ENCODE results near the gene PSTPIP2. TPM values are rescaled to one million over a fixed set of nuclear protein-coding genes. Genes with fewer than 3 reads are reported as not detected.

Gene PSTPIP2
- total and polyA plus RNA-seq, 9 of the 15 experiments (the other 6 are each of a cell fraction or from before 2014, with no cell fraction given): 14.0 to 45.7 (median 27.1) TPM

DNA sequence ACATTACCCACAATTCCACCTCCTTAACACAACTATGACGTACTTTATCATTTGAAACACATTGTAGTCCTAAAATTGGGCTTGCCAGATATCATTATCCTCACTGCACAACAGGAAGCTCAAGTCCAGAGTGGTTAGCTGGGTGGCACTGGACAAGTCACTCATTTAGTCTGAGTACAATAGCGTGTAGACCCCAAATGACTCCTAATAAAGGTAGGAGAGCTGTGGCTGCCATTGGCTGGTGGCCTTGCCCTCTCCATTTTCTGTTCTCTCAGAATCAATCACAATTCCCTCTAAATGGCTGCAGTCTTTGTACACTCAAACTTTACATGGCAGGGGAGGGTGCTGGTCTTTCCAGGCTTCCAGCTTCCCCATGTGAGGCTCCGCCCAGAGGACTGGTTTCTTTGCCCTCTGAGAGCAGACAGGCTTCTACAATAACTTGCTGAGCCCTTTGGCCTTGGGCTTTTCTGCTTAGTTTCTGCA lies 11.7 kb downstream of the PSTPIP2 start (continued):
- TF ChIP-seq, protein P1, sequence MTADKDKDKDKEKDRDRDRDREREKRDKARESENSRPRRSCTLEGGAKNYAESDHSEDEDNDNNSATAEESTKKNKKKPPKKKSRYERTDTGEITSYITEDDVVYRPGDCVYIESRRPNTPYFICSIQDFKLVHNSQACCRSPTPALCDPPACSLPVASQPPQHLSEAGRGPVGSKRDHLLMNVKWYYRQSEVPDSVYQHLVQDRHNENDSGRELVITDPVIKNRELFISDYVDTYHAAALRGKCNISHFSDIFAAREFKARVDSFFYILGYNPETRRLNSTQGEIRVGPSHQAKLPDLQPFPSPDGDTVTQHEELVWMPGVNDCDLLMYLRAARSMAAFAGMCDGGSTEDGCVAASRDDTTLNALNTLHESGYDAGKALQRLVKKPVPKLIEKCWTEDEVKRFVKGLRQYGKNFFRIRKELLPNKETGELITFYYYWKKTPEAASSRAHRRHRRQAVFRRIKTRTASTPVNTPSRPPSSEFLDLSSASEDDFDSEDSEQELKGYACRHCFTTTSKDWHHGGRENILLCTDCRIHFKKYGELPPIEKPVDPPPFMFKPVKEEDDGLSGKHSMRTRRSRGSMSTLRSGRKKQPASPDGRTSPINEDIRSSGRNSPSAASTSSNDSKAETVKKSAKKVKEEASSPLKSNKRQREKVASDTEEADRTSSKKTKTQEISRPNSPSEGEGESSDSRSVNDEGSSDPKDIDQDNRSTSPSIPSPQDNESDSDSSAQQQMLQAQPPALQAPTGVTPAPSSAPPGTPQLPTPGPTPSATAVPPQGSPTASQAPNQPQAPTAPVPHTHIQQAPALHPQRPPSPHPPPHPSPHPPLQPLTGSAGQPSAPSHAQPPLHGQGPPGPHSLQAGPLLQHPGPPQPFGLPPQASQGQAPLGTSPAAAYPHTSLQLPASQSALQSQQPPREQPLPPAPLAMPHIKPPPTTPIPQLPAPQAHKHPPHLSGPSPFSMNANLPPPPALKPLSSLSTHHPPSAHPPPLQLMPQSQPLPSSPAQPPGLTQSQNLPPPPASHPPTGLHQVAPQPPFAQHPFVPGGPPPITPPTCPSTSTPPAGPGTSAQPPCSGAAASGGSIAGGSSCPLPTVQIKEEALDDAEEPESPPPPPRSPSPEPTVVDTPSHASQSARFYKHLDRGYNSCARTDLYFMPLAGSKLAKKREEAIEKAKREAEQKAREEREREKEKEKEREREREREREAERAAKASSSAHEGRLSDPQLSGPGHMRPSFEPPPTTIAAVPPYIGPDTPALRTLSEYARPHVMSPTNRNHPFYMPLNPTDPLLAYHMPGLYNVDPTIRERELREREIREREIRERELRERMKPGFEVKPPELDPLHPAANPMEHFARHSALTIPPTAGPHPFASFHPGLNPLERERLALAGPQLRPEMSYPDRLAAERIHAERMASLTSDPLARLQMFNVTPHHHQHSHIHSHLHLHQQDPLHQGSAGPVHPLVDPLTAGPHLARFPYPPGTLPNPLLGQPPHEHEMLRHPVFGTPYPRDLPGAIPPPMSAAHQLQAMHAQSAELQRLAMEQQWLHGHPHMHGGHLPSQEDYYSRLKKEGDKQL (CRISPR knock-in tag; IDR thresholded peaks at IDR 0.05; ENCODE audit: borderline replicate concordance): no peak
- TF ChIP-seq TAL1 (IDR thresholded peaks at IDR 0.05) (peak; percentile 93), SREBF1 (IDR thresholded peaks at IDR 0.05; ENCODE audit: borderline replicate concordance, low read depth, low read length) (no peak), PPARD (CRISPR knock-in tag; IDR thresholded peaks at IDR 0.05) (no peak), ERF (CRISPR knock-in tag; IDR thresholded peaks at IDR 0.05) (no peak), ZZZ3 (IDR thresholded peaks at IDR 0.05) (no peak), CCAR2 (IDR thresholded peaks at IDR 0.05; ENCODE audit: low read depth, low read length) (no peak), ZNF175 (CRISPR knock-in tag; IDR thresholded peaks at IDR 0.05; ENCODE audit: low read depth) (peak; percentile 22; the same call in 1 of the 2 replicates), SMAD4 (CRISPR knock-in tag; conservative IDR thresholded peaks at IDR 0.05) (peak; percentile 44; the same call in 1 of the 2 replicates)
- TF ChIP-seq, protein P2, sequence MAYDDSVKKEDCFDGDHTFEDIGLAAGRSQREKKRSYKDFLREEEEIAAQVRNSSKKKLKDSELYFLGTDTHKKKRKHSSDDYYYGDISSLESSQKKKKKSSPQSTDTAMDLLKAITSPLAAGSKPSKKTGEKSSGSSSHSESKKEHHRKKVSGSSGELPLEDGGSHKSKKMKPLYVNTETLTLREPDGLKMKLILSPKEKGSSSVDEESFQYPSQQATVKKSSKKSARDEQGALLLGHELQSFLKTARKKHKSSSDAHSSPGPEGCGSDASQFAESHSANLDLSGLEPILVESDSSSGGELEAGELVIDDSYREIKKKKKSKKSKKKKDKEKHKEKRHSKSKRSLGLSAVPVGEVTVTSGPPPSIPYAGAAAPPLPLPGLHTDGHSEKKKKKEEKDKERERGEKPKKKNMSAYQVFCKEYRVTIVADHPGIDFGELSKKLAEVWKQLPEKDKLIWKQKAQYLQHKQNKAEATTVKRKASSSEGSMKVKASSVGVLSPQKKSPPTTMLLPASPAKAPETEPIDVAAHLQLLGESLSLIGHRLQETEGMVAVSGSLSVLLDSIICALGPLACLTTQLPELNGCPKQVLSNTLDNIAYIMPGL (CRISPR knock-in tag; IDR thresholded peaks at IDR 0.05): no peak
- TF ChIP-seq, protein P3, sequence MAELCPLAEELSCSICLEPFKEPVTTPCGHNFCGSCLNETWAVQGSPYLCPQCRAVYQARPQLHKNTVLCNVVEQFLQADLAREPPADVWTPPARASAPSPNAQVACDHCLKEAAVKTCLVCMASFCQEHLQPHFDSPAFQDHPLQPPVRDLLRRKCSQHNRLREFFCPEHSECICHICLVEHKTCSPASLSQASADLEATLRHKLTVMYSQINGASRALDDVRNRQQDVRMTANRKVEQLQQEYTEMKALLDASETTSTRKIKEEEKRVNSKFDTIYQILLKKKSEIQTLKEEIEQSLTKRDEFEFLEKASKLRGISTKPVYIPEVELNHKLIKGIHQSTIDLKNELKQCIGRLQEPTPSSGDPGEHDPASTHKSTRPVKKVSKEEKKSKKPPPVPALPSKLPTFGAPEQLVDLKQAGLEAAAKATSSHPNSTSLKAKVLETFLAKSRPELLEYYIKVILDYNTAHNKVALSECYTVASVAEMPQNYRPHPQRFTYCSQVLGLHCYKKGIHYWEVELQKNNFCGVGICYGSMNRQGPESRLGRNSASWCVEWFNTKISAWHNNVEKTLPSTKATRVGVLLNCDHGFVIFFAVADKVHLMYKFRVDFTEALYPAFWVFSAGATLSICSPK (IDR thresholded peaks at IDR 0.05; ENCODE audit: borderline replicate concordance): no peak
- TF ChIP-seq, protein P4, sequence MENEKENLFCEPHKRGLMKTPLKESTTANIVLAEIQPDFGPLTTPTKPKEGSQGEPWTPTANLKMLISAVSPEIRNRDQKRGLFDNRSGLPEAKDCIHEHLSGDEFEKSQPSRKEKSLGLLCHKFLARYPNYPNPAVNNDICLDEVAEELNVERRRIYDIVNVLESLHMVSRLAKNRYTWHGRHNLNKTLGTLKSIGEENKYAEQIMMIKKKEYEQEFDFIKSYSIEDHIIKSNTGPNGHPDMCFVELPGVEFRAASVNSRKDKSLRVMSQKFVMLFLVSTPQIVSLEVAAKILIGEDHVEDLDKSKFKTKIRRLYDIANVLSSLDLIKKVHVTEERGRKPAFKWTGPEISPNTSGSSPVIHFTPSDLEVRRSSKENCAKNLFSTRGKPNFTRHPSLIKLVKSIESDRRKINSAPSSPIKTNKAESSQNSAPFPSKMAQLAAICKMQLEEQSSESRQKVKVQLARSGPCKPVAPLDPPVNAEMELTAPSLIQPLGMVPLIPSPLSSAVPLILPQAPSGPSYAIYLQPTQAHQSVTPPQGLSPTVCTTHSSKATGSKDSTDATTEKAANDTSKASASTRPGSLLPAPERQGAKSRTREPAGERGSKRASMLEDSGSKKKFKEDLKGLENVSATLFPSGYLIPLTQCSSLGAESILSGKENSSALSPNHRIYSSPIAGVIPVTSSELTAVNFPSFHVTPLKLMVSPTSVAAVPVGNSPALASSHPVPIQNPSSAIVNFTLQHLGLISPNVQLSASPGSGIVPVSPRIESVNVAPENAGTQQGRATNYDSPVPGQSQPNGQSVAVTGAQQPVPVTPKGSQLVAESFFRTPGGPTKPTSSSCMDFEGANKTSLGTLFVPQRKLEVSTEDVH (IDR thresholded peaks at IDR 0.05; ENCODE audit: low read depth, partially characterized antibody): no peak
